ENCODE data around the gene SCAMP1.
"Not testable (repeated sequence)": the region's sequence is repeated elsewhere in the genome, so short reads cannot be mapped to it uniquely, and the experiment has no call there.

Gene SCAMP1

GRCh38 chr5:78360924-78361630 lies 660 bp downstream of the SCAMP1 start:
- peak; percentile 38 to 41 for DNase-seq (ENCODE audit: low read depth in 2 of 2)

GRCh38 chr5:78361631-78361993 lies 1.2 kb downstream of the SCAMP1 start:
- no peak for DNase-seq (ENCODE audit: low read depth in 2 of 2)

- no peak for DNase-seq (ENCODE audit: low read depth in 2 of 2)
Observed at GRCh38 chr5:78362220-78362619, 1.8 kb downstream of the SCAMP1 start.

GRCh38 chr5:78364005-78364404 lies 3.6 kb downstream of the SCAMP1 start:
- no peak for DNase-seq (ENCODE audit: low read depth in 2 of 2)

GRCh38 chr5:78367318-78367991 lies 7.0 kb downstream of the SCAMP1 start:
- no peak for DNase-seq (ENCODE audit: low read depth in 2 of 2)

GRCh38 chr5:78369680-78370079 lies 9.3 kb downstream of the SCAMP1 start:
- DNase-seq (ENCODE audit: low read depth in 2 of 2) = no peak

GRCh38 chr5:78373231-78373630 lies 12.8 kb downstream of the SCAMP1 start:
- DNase-seq (ENCODE audit: low read depth in 2 of 2) = no peak

GRCh38 chr5:78376315-78376714 lies 15.9 kb downstream of the SCAMP1 start:
- no peak for DNase-seq (ENCODE audit: low read depth in 2 of 2)

- no peak for DNase-seq (ENCODE audit: low read depth in 2 of 2)
Observed at GRCh38 chr5:78377056-78377717, 16.8 kb downstream of the SCAMP1 start.

GRCh38 chr5:78377718-78378105 lies 17.3 kb downstream of the SCAMP1 start:
- no peak for DNase-seq (ENCODE audit: low read depth in 2 of 2)

GRCh38 chr5:78387468-78388153 lies 27.2 kb downstream of the SCAMP1 start:
- no peak for DNase-seq (ENCODE audit: low read depth in 2 of 2)

GRCh38 chr5:78391357-78391756 lies 30.9 kb downstream of the SCAMP1 start:
- DNase-seq (ENCODE audit: low read depth in 2 of 2) = not testable (repeated sequence)

GRCh38 chr5:78397831-78398230 lies 37.4 kb downstream of the SCAMP1 start:
- DNase-seq (ENCODE audit: low read depth in 2 of 2) = no peak

- no peak for DNase-seq (ENCODE audit: low read depth in 2 of 2)
Observed at GRCh38 chr5:78399116-78399515, 38.7 kb downstream of the SCAMP1 start.

GRCh38 chr5:78404682-78405293 lies 44.4 kb downstream of the SCAMP1 start:
- DNase-seq (ENCODE audit: low read depth in 2 of 2) = no peak

GRCh38 chr5:78405829-78406750 lies 45.7 kb downstream of the SCAMP1 start:
- DNase-seq (ENCODE audit: low read depth in 2 of 2) = no peak

GRCh38 chr5:78407458-78407857 lies 47.0 kb downstream of the SCAMP1 start:
- DNase-seq (ENCODE audit: low read depth in 2 of 2) = no peak

GRCh38 chr5:78411586-78411985 lies 51.2 kb downstream of the SCAMP1 start:
- DNase-seq (ENCODE audit: low read depth in 2 of 2) = no peak

- no peak for DNase-seq (ENCODE audit: low read depth in 2 of 2)
Observed at GRCh38 chr5:78416677-78417425, 56.4 kb downstream of the SCAMP1 start.

- DNase-seq (ENCODE audit: low read depth in 2 of 2) = no peak
Observed at GRCh38 chr5:78419396-78419795, 59.0 kb downstream of the SCAMP1 start.
